ENCODE results near the gene CFDP1. TPM values are rescaled to one million over a fixed set of nuclear protein-coding genes. Genes with fewer than 3 reads are reported as not detected.
"Not testable (repeated sequence)": the region's sequence is repeated elsewhere in the genome, so short reads cannot be mapped to it uniquely, and the experiment has no call there.

Gene CFDP1
- total RNA-seq, 6 donors from 2014 or later = 36.8 to 185 (median 50.6) TPM

DNA sequence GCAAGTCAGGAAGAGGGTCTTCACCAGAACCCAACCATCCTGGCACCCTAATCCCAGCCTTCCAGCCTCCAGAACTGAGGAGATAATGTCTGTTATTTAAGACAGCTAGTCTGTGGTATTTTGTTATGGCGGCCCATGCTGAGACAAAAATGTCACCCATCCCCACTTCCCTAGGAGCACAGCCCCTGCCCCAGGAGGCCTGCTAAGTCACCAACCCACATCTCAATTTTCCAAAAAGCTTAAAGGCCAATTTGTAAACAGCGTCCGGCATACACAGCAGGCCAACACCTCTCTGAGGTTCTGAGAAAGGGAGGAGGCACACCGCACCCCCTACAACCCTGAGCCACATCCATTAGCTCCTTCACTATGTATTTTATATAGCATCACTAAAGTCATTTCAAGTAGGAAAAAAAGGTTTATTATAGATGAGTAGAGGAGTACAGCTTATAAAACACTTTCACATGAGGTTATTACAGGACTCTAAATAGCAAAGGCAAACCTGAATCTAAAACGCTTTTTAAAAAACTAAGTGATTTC is 24.2 kb upstream of the CFDP1 start:
- H3K27ac ChIP-seq = no peak overlapping the region
- TF ChIP-seq POLR2A (IDR thresholded peaks at IDR 0.05) = no peak
- no peak for TF ChIP-seq CTCF (IDR thresholded peaks at IDR 0.05)
- no peak for TF ChIP-seq POLR2AphosphoS5 (IDR thresholded peaks at IDR 0.05)
- no peak for TF ChIP-seq EP300 (IDR thresholded peaks at IDR 0.05)
- DNase-seq (no peak), ATAC-seq (ENCODE audit: low FRiP score in 2 of 2) (no peak)
- no peak overlapping the region for H3K4me3 ChIP-seq
- H3K27me3 ChIP-seq = no peaks in the 10 kb centered on the region
- peaks cover 6 to 24% (median 9%) of the 10 kb centered on the region in 4 donors for H3K4me1 ChIP-seq
- H3K9me3 ChIP-seq = no peaks in the 10 kb centered on the region
- no peaks in the 10 kb centered on the region for H3K36me3 ChIP-seq
- WGBS, 2 donors = 97 to 99% methylated on average over 5 of the region's 5 CpGs

DNA sequence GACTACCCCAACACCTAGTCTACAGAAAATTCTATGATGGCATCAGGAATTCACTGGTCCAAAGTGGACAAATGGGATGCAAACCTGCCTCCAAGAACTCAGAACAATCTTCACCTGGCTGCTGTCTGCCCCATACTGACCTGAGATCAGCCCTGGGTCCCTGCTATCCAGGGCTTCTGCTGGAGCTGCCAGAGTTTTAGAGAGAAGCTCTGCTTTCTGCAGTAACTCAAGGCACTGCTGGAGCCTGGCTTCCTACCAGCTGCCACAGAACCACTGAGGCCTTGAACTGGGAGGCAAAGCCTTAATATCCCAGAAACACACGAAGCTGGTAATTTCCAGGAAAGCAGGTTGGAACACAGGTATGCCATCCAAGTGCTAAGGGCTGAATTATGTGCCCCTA is 23.7 kb upstream of the CFDP1 start:
- WGBS, 2 donors = 74 to 80% methylated on average over 1 of the region's 1 CpG
- Histone ChIP-seq H3K27me3 (no peaks in the 10 kb centered on the region), H3K4me3 (no peak overlapping the region), H3K27ac (no peak overlapping the region), H3K36me3 (no peaks in the 10 kb centered on the region), H3K4me1 (peaks cover 7 to 18% (median 9%) of the 10 kb centered on the region in 4 donors), H3K9me3 (no peaks in the 10 kb centered on the region)
- no peak for TF ChIP-seq CTCF (IDR thresholded peaks at IDR 0.05)
- no peak for TF ChIP-seq POLR2AphosphoS5 (IDR thresholded peaks at IDR 0.05)
- TF ChIP-seq POLR2A (IDR thresholded peaks at IDR 0.05) = no peak
- TF ChIP-seq EP300 (IDR thresholded peaks at IDR 0.05) = no peak
- ATAC-seq (ENCODE audit: low FRiP score in 2 of 2) (no peak), DNase-seq (no peak)

GRCh38 chr16:75456486-75456885 is 23.2 kb upstream of the CFDP1 start:
- peak in 1 of 2 donors; percentile 23 for ATAC-seq (ENCODE audit: low FRiP score in 2 of 2)
- H3K4me1 ChIP-seq = peaks cover 3 to 13% (median 8%) of the 10 kb centered on the region in 4 donors
- not testable (repeated sequence) for H3K36me3 ChIP-seq, H3K9me3 ChIP-seq, H3K27me3 ChIP-seq, H3K4me3 ChIP-seq, H3K27ac ChIP-seq, DNase-seq
- WGBS, 2 donors = 95 to 98% methylated on average over 4 of the region's 4 CpGs

DNA sequence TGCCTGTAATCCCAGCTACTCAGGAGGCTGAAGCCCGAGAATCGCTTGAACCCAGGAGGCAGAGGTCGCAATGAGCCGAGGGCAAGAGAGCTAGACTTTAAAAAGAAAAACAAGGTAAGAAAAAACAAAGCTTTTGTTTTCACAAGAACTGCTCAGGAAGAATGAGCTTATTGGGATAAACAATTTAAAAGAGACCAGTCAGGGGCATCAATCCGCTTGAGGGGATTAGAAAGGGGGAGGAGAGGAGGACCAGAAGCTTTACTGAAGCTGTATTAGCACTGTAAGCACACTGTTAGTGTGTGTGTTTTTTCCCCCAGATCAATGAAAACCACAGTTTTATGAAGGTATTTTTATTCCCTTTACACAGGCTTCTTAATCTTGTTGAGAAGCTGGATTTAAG is 22.4 kb upstream of the CFDP1 start:
- no peak for TF ChIP-seq CTCF (IDR thresholded peaks at IDR 0.05)
- TF ChIP-seq POLR2A (IDR thresholded peaks at IDR 0.05) = no peak
- no peak for TF ChIP-seq EP300 (IDR thresholded peaks at IDR 0.05)
- TF ChIP-seq POLR2AphosphoS5 (IDR thresholded peaks at IDR 0.05) = no peak
- Histone ChIP-seq H3K27me3 (no peaks in the 10 kb centered on the region), H3K9me3 (no peaks in the 10 kb centered on the region), H3K4me3 (no peak overlapping the region), H3K36me3 (peaks cover 0 to 10% (median 0%) of the 10 kb centered on the region in 4 donors), H3K4me1 (peaks cover 3 to 9% (median 5%) of the 10 kb centered on the region in 4 donors), H3K27ac (no peak overlapping the region)
- no peak for DNase-seq
- ATAC-seq (ENCODE audit: low FRiP score in 2 of 2) = no peak
- 64 to 76% methylated on average over 5 of the region's 5 CpGs for WGBS, 2 donors

DNA sequence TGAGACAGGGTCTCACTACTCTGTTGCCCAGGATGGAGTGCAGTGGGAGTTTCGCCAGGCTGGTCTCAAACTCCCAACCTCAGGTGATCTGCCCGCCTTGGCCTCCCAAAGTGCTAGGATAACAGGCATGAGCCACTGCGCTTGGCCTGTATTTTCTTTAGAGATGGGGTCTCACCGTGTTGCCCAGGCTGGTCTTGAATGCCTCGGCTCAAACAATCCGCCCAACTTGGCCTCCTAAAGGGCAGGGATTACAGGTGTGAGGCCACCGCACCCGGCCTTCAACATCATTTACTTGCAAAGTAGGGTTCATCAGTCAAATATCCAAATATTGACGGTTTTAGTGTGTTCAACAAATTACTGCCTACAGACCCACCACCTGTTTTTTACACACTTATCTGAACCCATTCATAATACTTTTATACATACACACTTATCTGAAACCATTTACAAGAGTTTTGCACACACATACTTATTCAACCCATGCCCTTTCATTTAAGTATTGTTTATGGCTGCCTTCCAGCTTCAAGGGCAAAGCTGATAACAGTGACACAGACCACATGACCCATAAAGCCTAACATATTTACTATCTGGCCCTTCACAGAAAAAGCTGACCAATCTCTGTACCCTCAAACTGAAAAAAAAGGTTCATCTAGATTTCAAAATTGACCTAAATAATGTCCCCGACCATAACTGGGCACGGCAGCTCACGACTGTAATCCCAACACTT is 19.3 kb upstream of the CFDP1 start:
- H3K36me3 ChIP-seq = peaks cover 0 to 23% (median 2%) of the 10 kb centered on the region in 4 donors
- 81 to 87% methylated on average over 12 of the region's 12 CpGs for WGBS, 2 donors
- no peaks in the 10 kb centered on the region for H3K27me3 ChIP-seq
- H3K4me1 ChIP-seq = peaks cover 3 to 9% (median 5%) of the 10 kb centered on the region in 4 donors
- H3K9me3 ChIP-seq = no peaks in the 10 kb centered on the region
- no peak overlapping the region for H3K27ac ChIP-seq
- no peak overlapping the region for H3K4me3 ChIP-seq
- ATAC-seq (ENCODE audit: low FRiP score in 2 of 2) (no peak), DNase-seq (no peak)
- TF ChIP-seq CTCF (IDR thresholded peaks at IDR 0.05) = no peak
- no peak for TF ChIP-seq POLR2AphosphoS5 (IDR thresholded peaks at IDR 0.05)
- no peak for TF ChIP-seq POLR2A (IDR thresholded peaks at IDR 0.05)
- TF ChIP-seq EP300 (IDR thresholded peaks at IDR 0.05) = no peak

All from upper lobe of left lung (tissue), 6 donors.